Measurements from ENCODE around the gene PAIP1.
A peak's percentile ranks its signal among the peaks of the same experiment; 100 is the strongest.
"Not testable (repeated sequence)": the region's sequence is repeated elsewhere in the genome, so short reads cannot be mapped to it uniquely, and the experiment has no call there.

PAIP1 gene

DNA sequence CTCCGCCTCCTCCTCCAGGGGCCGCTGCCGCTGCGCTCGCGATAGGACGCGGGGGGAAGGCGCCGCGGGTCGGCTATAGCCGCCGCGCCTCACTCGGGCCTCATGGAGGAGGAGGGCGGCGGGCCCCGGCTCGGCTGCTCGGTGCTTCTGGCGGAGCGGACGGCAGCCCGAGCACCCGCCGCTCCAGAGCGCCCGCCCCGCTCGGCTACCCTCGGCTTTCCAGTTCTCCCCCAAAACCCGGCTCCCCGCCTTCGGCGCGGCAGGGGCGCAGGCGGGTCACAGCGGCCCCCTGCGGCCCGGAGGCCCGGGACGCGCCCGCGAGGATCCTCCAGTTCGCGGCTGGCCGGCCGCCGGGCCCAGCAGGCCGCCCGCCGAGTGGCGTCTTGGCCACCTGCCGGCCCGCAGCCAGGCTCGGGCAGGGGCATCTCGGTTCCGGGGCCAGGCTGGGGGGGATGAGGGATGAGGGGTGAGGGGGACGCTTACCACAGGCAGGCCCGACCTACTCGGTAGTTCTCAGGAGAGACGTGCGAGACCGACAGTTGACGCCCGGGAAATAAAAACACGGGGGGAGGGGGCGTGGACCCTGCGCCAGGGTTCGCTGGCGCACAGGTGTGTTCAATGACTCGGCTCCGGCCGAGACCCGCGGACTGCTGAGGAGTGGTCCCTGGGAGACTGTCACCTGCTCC is at the start of gene PAIP1:
PAIP1 (minus strand) TSS at position 221 of the 686 bp plus-strand sequence. CDS start 231 bp downstream, outside the sequence.
- peak; percentile 87 for DNase-seq

DNA sequence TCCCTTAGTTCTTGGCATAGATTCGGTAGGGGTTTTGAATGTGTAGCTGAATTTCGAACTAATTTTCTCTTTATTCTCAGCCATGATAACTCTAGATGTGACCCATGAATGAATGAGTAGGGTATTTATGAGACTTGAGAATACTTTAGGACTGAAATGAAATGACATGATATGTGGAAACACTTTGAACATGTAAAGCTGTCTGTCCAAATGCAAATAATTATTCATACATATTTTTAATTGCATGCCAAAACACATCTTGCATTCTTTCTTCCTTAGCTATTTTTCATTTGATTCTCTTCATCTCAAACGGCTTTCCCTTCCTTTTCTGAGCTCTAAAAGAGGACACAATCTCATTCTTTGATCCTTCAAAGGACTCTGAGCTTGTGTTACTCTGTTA is 49.5 kb upstream of the PAIP1 start:
- DNase-seq, result no peak

DNA sequence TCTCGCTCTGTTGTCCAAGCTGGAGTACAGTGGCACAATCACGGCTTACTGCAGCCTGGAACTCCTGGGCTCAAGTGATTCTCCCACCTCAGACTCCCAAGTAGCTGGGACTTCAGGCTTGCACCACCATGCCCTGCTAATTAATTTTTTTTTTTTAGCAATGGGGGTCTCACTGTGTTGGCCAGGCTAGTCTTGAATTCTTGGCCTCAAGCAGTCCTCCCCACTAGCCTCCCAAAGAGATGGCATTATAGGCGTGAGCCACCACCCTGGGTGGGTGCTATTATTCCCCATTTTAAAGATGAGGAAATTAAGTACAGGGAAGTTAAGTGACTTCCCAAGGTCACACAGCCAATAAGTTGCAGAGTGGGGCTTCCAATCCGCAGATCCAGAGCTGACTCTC is 47.8 kb upstream of the PAIP1 start:
- no peak for DNase-seq

DNA sequence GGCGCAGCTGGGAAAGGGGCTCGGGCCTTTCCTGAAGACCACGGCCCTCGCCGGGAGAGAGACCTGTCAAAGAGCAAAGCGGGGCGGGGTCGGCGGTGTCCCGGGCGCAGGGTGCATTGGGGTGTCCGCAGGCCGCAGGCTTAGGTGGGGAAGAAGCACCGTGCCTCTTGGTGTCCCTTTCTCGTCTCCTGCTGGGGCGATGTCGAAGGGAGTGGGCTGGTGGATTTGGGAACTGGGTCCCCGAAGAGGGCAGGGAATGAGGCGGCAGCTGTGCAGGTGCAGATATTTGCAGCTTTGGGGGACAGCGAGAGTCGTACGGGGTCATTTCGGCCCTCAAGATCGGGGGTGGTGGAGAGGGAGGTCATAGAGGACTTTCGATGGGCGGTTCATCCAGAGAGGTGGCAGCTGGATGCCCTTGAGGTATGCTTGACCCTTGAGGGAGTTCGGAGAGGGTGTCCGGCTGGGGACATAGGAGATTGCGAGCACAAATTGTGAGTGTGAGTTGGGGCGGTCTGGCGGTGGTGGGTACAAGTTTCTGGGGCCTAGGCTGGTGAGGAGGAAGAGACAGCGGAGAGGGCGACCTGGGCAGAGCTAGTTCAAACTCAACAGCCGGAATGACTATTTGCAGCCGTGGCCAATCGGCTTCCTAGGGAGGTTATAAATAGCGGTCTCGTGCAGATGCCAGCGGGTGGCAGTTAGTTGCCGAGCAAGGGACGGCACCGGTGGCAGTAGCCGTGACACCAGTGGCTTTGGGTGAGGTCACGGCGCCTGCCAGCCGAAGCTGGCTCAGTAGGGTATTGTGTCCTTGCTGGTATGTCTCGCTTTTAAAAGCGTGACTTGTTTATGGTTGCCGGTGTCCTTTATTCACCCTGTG is 46.7 kb upstream of the PAIP1 start:
- peak; percentile 83 for DNase-seq

GRCh38 chr5:43602461-43603343 is 45.8 kb upstream of the PAIP1 start, which contains the start of gene NNT:
Gene NNT (plus strand): TSS chr5:43603180. CDS start chr5:43609196, 6,016 bp downstream.
- DNase-seq, result peak; percentile 85

GRCh38 chr5:43601454-43602260 is 44.8 kb upstream of the PAIP1 start:
- DNase-seq, result no peak

GRCh38 chr5:43598927-43599326 is 42.0 kb upstream of the PAIP1 start:
- not testable (repeated sequence) for DNase-seq

DNA sequence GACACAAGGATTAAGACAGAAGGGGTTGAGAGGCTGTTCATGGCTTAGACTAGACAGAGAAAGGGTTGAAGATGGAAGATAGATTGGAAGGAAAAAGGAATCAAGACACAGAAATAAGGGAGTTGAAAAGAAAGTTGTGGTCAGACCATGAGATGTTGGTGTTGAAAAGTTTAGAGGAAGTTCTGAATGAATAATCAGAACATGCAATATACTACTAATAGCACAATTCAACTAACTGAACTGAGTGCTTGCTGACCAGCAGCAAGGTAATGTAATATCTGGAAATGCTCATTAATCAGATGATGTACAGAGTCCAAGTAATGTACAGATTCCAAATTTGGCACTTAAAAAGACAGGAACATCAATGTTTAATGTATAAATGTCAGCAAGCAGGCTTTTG is 35.5 kb upstream of the PAIP1 start:
- no peak for DNase-seq

- DNase-seq, result no peak
Measured at GRCh38 chr5:43590700-43591099, 33.8 kb upstream of the PAIP1 start.

- no peak for DNase-seq
Measured at GRCh38 chr5:43589310-43589709, 32.4 kb upstream of the PAIP1 start.

DNA sequence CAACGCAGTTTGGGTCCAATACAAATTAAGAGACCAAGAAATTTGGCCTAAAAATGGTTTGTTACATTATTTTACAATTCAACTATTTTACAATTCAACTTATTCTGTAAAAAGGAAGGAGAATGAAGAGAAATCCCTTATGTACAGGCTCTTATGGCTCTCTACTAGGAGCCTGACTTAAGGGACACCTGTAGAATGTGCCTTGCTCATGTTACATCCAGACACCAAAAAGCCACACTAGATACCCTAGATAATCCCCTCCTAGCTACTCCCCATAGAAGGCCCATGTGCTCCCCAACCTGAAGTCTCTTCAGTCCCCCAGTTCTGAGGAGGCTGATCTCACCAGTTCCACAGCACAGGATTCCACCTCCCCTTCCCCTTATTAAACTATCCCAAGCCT is 32.0 kb upstream of the PAIP1 start:
- DNase-seq, result no peak

DNA sequence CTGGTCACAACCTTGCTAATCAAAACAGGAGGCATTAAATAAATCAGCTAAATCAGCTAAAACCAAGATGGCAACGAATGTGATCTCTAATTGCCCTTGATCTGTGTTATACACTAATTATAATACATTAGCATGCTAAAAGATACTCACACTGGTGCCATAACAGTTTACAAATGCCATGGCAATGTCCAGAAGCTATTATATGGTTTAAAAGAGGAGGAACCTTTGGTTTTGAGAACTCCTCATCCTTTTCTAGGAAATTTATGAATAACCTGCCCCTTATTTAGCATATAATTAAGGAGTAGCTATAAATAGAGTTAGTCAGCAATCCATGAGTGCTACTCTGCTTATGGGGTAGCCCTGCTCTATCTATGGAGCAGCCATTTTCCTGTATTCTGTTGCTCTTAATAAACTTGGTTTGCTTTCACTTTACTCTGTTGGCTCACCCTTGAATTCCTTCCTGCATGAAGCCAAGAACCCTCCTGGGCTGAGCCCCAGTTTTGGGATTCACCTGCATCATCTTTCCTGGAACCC is 27.4 kb upstream of the PAIP1 start:
- DNase-seq, result no peak

DNA sequence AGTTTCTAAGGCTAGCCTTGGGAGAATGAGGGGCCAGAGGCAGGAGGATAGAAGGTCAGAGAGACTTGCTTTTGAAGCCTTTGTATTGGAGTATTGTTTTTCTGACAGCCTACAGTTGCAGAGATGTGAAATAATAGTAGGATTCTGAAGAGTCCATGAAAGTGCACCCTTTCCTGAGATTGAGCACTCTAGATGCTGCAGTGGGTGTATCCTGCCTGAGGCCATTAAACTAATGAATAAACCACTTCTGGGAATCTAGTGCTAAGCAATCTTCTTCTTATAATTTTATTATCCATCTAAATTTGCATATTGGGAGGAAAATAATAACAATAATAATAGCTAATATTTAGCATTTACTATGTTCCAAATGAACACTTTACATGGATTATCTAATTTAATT is 26.8 kb upstream of the PAIP1 start:
- no peak for DNase-seq

GRCh38 chr5:43582082-43583005 is 25.5 kb upstream of the PAIP1 start:
- DNase-seq, result no peak

GRCh38 chr5:43581398-43581797 is 24.5 kb upstream of the PAIP1 start:
- no peak for DNase-seq

DNA sequence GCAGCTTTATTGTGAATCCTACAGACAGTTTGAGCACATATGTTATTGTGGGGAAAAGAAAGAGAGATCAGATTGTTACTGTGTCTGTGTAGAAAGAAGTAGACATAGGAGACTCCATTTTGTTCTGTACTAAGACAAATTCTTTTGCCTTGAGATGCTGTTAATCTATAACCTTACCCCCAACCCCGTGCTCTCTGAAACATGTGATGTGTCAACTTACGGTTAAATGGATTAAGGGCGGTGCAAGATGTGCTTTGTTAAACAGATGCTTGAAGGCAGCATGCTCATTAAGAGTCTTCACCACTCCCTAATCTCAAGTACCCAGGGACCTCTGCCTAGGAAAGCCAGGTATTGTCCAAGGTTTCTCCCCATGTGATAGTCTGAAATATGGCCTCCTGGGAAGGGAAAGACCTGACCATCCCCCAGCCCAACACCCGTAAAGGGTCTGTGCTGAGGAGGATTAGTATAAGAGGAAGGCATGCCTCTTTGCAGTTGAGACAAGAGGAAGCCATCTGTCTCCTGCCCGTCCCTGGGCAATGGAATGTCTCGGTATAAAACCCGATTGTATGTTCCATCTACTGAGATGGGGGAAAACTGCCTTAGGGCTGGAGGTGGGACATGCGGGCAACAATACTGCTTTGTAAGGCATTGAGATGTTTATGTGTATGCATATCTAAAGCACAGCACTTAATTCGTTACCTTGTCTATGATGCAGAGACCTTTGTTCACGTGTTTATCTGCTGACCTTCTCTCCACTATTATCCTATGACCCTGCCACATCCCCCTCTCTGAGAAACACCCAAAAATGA is 23.7 kb upstream of the PAIP1 start:
- not testable (repeated sequence) for DNase-seq

- DNase-seq, result no peak
Measured at GRCh38 chr5:43573058-43573457, 16.2 kb upstream of the PAIP1 start.

DNA sequence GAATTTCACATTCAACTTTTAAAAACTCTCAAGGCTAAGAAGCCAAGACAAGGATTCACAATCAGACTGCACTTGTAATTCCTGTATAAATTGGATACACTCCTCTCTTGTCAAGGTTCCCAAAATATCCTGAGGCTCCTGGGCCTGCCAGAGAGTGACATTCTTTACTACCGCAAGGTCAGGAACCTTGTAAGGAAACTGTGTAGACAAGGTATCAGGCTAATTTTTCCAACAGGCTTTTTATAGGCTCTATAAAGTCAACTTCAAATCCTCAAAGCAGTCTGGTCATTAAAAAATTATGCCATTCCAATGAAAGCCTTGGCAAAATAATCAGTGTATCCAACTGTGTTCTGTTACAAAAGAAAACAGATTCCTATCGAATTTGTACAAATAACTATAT is 15.5 kb upstream of the PAIP1 start:
- no peak for DNase-seq

DNA sequence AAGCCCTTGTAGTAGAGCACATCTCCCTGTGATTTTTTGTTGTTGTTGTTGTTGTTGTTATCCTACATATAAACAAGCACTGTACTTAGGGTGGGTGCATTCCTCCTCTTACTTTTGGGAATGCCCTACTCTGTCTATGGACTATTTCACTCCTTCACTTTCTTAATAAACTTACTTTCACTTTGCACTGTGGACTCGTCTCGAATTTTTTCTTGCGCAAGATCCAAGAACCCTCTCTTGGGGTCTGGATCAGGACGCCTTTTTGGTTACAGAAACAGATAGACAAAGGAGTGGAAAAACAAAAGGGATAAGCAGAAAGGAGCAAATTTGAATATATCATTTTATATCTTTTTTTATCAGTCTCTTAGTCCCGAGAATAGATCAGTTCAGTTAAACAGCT is 14.4 kb upstream of the PAIP1 start:
- no peak for DNase-seq
